SK-N-DZ (cell line): ENCODE measurements around the gene PDCD1.

Experiments
- DNase-seq: peaks from one replicate; pipeline ENCODE4 v3.0.0-alpha.2; 2015; ENCODE audit warnings: low spot score

PDCD1 gene

GRCh38 chr2:241852981-241853631, 5.6 kb downstream of the PDCD1 start:
- no peak for DNase-seq

- no peak for DNase-seq
Measured at GRCh38 chr2:241852116-241852980, 6.3 kb downstream of the PDCD1 start.

GRCh38 chr2:241851325-241852115, 7.2 kb downstream of the PDCD1 start:
- DNase-seq = no peak

GRCh38 chr2:241850544-241851324, 8.0 kb downstream of the PDCD1 start:
- DNase-seq = no peak

- no peak for DNase-seq
Measured at GRCh38 chr2:241849616-241850543, 8.8 kb downstream of the PDCD1 start.

GRCh38 chr2:241848761-241849615, 9.7 kb downstream of the PDCD1 start:
- DNase-seq = no peak

- DNase-seq = no peak
Measured at GRCh38 chr2:241846406-241846805, 12.3 kb downstream of the PDCD1 start.

- DNase-seq = no peak
Measured at GRCh38 chr2:241844831-241845578, 13.7 kb downstream of the PDCD1 start.

- DNase-seq = no peak
Measured at GRCh38 chr2:241844066-241844728, 14.5 kb downstream of the PDCD1 start.

- DNase-seq = no peak
Measured at GRCh38 chr2:241843321-241844065, 15.2 kb downstream of the PDCD1 start.

GRCh38 chr2:241842620-241843211, 16.0 kb downstream of the PDCD1 start:
- DNase-seq = no peak

- DNase-seq = no peak
Measured at GRCh38 chr2:241842067-241842415, 16.7 kb downstream of the PDCD1 start.

- no peak for DNase-seq
Measured at GRCh38 chr2:241841181-241842066, 17.3 kb downstream of the PDCD1 start.

GRCh38 chr2:241837197-241837965, 21.3 kb downstream of the PDCD1 start:
- DNase-seq = peak; percentile 73

- no peak for DNase-seq
Measured at GRCh38 chr2:241836292-241836691, 22.4 kb downstream of the PDCD1 start.
